ENCODE data around the gene ELL.

Gene ELL

DNA sequence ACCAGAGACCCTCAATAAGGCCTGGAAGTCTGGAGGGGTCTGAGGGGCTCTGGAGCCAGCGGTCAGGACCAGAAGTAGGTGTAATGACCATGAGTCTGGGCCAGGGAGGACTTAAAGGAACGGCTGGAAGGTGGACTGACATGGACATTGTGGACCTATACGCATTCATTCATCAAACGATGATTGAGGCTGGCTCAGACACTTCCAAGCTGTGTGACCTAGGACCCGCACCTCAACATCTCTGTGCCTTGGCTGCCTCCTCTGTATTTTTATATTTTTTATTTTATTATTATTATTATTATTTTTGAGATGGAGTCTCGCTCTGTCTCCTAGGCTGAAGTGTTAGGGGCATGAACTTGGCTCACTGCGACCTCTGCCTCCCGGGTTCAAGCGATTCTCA, 115.1 kb downstream of the ELL start:
- in situ Hi-C loops (cut with MboI; ENCODE audit: low sequenced_read_pairs), result loop anchor here (10.0 kb wide), 1 partner anchor 132 kb away; the partner anchor contains the start of gene IQCN

GRCh38 chr19:18405754-18406153, 116.1 kb downstream of the ELL start:
- in situ Hi-C loops (cut with MboI; ENCODE audit: low sequenced_read_pairs), result loop anchor here (10.0 kb wide), 1 partner anchor 131 kb away; the partner anchor contains the start of gene IQCN

DNA sequence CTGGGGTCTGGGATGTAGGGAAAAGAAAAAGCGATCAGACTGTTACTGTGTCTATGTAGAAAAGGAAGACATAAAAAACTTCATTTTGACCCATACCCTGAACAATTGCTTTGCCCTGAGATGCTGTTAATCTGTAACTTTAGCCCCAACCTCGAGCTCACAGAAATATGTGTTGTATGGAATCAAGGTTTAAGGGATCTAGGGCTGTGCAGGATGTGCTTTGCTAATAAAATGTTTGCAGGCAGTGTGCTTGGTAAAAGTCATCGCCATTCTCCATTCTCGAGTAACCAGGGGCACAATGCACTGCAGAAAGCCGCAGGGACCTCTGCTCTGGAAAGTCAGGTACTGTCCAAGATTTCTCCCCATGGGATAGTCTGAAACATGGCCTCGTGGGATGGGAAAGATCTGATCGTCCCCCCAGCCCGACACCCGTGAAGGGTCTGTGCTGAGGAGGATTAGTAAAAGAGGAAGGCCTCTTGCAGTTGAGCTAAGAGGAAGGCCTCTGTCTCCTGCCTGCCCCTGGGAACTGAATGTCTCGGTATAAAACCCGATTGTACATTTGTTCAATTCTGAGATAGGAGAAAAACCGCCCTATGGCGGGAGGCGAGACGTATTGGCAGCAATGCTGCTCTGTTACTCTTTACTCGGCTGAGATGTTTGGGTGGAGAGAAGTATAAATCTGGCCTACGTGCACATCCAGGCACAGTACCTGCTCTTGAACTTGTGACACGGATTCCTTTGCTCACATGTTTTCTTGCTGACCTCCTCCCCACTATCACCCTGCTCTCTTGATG, 119.2 kb downstream of the ELL start:
- in situ Hi-C loops (cut with MboI; ENCODE audit: low sequenced_read_pairs), result loop anchor here (10.0 kb wide), 1 partner anchor 128 kb away; the partner anchor contains the start of gene IQCN

- in situ Hi-C loops (cut with MboI; ENCODE audit: low sequenced_read_pairs), result loop anchor here (10.0 kb wide), 1 partner anchor 127 kb away; the partner anchor contains the start of gene IQCN
Measured at GRCh38 chr19:18401580-18402112, 120.2 kb downstream of the ELL start.

GRCh38 chr19:18399008-18399407, 122.9 kb downstream of the ELL start:
- in situ Hi-C loops (cut with MboI; ENCODE audit: low sequenced_read_pairs), result no loop called here

DNA sequence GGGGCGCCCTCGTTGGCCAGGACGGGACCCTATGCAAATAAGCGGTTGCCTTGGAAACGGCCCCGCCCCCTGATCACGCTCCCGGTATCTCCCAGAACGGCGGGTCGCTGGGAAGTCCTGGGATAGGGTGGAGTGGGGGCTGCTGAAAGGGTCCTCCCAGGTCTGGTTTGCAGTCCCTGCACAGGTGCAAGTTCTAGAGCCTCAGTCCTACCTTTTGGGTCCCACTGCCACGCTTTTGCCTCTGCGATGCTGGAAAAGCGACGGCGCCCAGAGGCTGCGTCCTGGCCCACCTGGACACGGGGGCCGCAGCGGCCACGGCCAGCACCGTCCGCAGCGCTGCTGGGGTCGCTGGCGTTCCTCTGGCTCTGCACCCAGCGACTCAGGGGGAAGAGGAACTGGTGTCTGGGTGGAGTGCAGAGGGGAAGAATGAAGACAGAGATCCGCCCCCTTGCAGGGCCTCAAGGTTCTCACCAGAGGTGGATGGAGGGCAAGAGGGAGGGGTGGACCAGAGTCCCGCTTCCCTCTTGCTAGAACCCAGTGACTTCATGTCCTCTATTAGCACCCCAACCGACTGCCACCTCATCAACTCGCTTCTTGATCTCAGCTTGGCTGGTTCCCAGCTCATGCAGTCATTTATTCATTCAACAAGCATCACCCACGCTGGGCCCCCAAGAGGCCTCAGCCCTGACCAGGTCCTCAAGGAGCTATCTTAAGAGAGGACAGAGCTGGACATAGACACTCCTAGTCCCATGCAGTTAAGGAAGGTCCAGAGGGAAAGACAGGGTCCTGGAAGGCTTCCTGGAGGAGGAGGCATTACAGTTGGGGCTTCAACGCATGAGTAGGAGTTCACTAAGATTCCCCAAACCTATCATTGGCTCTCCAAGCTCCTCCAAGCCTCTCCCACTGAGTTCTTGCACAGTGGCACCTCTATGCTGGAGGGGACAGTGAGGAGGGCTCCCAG, 124.3 kb downstream of the ELL start, which contains the start of gene LRRC25:
Gene LRRC25 (minus strand): TSS at position 381 of the 961 bp plus-strand sequence. CDS start 659 bp downstream, outside the sequence.
- in situ Hi-C loops (cut with MboI; ENCODE audit: low sequenced_read_pairs), result no loop called here

- in situ Hi-C loops (cut with MboI; ENCODE audit: low sequenced_read_pairs), result no loop called here
Measured at GRCh38 chr19:18396471-18397241, 125.2 kb downstream of the ELL start.

DNA sequence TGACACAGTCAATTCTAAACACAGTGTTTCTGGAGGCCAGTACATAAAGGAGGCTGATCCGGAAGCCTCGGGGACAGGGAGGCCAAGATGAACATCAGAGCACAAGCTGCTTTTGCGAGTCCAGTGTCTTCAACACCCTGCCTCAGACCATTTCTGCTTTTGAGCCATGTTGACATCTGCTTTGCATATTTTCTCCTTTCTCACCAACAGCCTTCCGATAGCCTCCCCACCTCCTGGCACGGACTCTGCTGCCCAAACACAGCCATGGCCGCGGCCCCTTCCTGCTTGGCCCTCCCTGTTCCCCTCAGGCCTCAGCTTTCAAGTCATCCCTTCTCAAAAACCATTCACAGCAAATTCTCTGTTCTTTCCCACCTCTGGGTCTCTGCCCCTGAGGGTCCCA, 128.0 kb downstream of the ELL start:
- in situ Hi-C loops (cut with MboI; ENCODE audit: low sequenced_read_pairs), result no loop called here

DNA sequence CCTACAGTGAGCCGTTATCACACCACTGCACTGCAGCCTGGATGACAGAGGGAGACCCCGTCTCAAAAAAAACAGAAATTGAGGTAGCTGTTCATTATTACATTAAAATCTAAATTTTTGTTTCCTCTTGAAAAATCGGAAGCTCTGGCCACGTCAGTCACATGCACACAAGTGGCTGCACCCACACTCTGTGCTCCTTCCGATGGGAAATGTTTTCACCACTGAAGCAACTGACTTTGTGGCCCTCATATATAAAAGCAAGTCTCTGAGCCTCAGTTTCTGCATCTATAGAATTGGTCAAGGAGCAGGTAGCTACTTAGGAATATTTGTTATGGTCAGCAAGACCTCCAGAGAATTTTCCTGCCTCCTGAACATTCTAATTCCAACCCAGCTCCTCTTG, 128.9 kb downstream of the ELL start:
- in situ Hi-C loops (cut with MboI; ENCODE audit: low sequenced_read_pairs), result no loop called here
